Testis (tissue), 3 donors: Measurements from ENCODE around the gene SLC6A18. TPM values are rescaled to one million over a fixed set of nuclear protein-coding genes. Genes with fewer than 3 reads are reported as not detected.

ENCODE experiments used
- DNase-seq: peaks from one replicate; pipeline ENCODE4 v3.0.0-alpha.2; 2019
- H3K27ac ChIP-seq, 2 donors: fragments of 200-600 bp; sonication (generic); one replicate each; pipeline ENCODE4 v1.5.1; 2019
- H3K27me3 ChIP-seq: fragments of 200-600 bp; sonication (generic); one replicate; pipeline ENCODE4 v1.5.1; 2019
- H3K36me3 ChIP-seq: fragments of 200-600 bp; sonication (generic); one replicate; pipeline ENCODE4 v1.5.1; 2017; ENCODE audit warnings: low read depth; ENCODE audit errors: missing control alignments
- H3K4me1 ChIP-seq: fragments of 200-600 bp; sonication (generic); one replicate; pipeline ENCODE4 v1.5.1; 2019
- H3K4me3 ChIP-seq, 2 donors: fragments of 200-600 bp; sonication (generic); one replicate each; pipeline ENCODE4 v1.5.1; 2017 to 2019
- H3K9me3 ChIP-seq: fragments of 200-600 bp; sonication (generic); one replicate; pipeline ENCODE4 v1.5.1; 2017
- POLR2A ChIP-seq: fragments of 450-650 bp; IDR thresholded peaks from one replicate; pipeline ENCODE4 v1.6.1; 2017; ENCODE audit warnings: antibody characterized with exemption, mild to moderate bottlenecking, moderate library complexity
- WGBS, 2 donors: methylation state at CpG; one replicate each; pipeline ENCODE4 v1.1.5; 2018; 5-methylcytosine and 5-hydroxymethylcytosine counted together
- intact Hi-C: fragments of 100-400 bp; cut with DNase I; formaldehyde crosslinking; loops from one replicate; pipeline ENCODE4 v1.15.1; 2023; ENCODE audit warnings: low total_unique reads
- polyA plus RNA-seq: library from polyadenylated mRNA; stranded (reverse); fragments of 350-450 nt; fragmentation: Illumina TruSeq; extraction: RNeasy Lipid Tissue Mini Kit (QIAGEN cat#74804); gene quantifications from one replicate; pipeline ENCODE4 v1.2.3, GENCODE V29; 2014; ENCODE audit warnings: low read depth, low replicate concordance; ENCODE audit not compliant: insufficient read depth
- total RNA-seq, 2 donors: library from RNA; depleted of rRNA; stranded (reverse); fragments of >200 nt; gene quantifications; one replicate each; pipeline ENCODE4 v1.2.3, GENCODE V29; 2016
- TF ChIP-seq, protein P1 (sequence below), 3 experiments: fragments of 450-650 bp in 2 of 3; fragments of 200-600 bp in 1 of 3; sonication (generic) in 1 of 3; IDR thresholded peaks; one replicate each; pipeline ENCODE4 v1.5.1; 2016 to 2019; ENCODE audit warnings: antibody characterized with exemption in 3 of 3, mild to moderate bottlenecking in 2 of 3, moderate library complexity in 1 of 3

SLC6A18 gene
- total and polyA plus RNA-seq, 3 donors from 2014 or later = 0.24 TPM; not detected in 2

DNA sequence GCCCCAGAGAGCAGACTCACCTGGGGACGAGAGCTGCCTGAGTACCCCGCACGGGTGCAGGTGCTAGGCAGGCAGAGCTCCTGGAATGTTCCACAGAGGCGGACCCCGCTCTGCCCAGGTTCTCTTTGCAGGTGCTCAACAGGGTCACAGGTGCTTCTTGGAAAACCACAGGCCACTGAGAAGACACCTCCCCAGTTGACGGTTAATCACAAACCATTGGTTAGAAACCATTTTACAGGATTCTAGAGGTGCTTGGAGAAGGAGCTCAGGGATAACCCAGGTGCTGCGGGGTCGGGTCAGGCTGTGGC is 41.1 kb upstream of the SLC6A18 start:
- H3K4me3 ChIP-seq = no peak overlapping the region
- H3K4me1 ChIP-seq = peaks cover 47% of the 10 kb centered on the region
- DNase-seq = peak; percentile 11
- H3K27ac ChIP-seq = peak overlapping the region; percentile 19 to 59
- H3K27me3 ChIP-seq = no peaks in the 10 kb centered on the region
- no peaks in the 10 kb centered on the region for H3K9me3 ChIP-seq
- intact Hi-C loops = no loop called here
- no peaks in the 10 kb centered on the region for H3K36me3 ChIP-seq
- 83 to 85% methylated on average over 4 to 8 of the region's 8 CpGs for WGBS, 2 donors
- TF ChIP-seq, protein P1, sequence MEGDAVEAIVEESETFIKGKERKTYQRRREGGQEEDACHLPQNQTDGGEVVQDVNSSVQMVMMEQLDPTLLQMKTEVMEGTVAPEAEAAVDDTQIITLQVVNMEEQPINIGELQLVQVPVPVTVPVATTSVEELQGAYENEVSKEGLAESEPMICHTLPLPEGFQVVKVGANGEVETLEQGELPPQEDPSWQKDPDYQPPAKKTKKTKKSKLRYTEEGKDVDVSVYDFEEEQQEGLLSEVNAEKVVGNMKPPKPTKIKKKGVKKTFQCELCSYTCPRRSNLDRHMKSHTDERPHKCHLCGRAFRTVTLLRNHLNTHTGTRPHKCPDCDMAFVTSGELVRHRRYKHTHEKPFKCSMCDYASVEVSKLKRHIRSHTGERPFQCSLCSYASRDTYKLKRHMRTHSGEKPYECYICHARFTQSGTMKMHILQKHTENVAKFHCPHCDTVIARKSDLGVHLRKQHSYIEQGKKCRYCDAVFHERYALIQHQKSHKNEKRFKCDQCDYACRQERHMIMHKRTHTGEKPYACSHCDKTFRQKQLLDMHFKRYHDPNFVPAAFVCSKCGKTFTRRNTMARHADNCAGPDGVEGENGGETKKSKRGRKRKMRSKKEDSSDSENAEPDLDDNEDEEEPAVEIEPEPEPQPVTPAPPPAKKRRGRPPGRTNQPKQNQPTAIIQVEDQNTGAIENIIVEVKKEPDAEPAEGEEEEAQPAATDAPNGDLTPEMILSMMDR (IDR thresholded peaks at IDR 0.05) = no peak
- no peak for TF ChIP-seq POLR2A

GRCh38 chr5:1184481-1184880 is 40.7 kb upstream of the SLC6A18 start:
- H3K4me3 ChIP-seq = no peak overlapping the region
- H3K27ac ChIP-seq = peak overlapping the region; percentile 50 to 59
- H3K9me3 ChIP-seq = no peaks in the 10 kb centered on the region
- peaks cover 47% of the 10 kb centered on the region for H3K4me1 ChIP-seq
- 83% methylated on average over 7 of the region's 7 CpGs; no CpG with 5 or more reads in 1 of the 2 donors for WGBS, 2 donors
- no peaks in the 10 kb centered on the region for H3K27me3 ChIP-seq
- no peaks in the 10 kb centered on the region for H3K36me3 ChIP-seq
- no peak for DNase-seq
- intact Hi-C loops = no loop called here
- no peak for TF ChIP-seq POLR2A
- TF ChIP-seq, protein P1 (IDR thresholded peaks at IDR 0.05) = no peak

DNA sequence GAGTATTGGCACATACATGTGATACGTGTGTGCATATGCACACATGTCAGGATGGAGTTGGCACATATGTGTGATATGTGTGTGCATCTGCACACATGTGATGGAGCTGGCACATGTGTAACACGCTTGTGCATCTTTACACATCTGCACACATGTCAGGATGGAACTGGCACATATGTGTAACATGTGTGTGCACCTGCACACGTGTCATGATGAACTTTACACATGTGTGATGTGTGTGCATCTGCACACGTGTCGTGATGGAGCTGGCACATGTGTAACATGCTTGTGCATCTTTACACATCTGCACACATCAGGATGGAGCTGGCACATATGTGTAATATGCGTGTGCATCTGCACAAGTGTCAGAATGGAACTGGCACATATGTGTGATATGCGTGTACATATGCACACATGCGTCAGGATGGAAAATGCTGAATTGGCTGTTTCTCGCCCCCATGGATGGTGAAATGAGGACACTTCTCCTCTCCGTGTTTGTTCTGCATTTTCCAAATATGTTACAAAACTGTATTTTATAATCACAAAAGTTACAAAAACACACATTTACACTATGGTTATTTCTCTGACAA is 40.0 kb upstream of the SLC6A18 start:
- 78 to 88% methylated on average over 10 of the region's 10 CpGs for WGBS, 2 donors
- Histone ChIP-seq H3K9me3 (no peaks in the 10 kb centered on the region), H3K4me3 (no peak overlapping the region), H3K27me3 (no peaks in the 10 kb centered on the region), H3K4me1 (peaks cover 47% of the 10 kb centered on the region), H3K36me3 (no peaks in the 10 kb centered on the region), H3K27ac (peak overlapping the region in 1 of 2 donors; percentile 59)
- intact Hi-C loops = no loop called here
- TF ChIP-seq, protein P1 (IDR thresholded peaks at IDR 0.05) = no peak
- no peak for TF ChIP-seq POLR2A
- peak; percentile 9 for DNase-seq

GRCh38 chr5:1185629-1186350 is 39.4 kb upstream of the SLC6A18 start:
- DNase-seq = peak; percentile 42
- peak overlapping the region in 1 of 2 donors; percentile 11 for H3K27ac ChIP-seq
- H3K9me3 ChIP-seq = no peaks in the 10 kb centered on the region
- intact Hi-C loops = no loop called here
- no peak overlapping the region for H3K4me3 ChIP-seq
- TF ChIP-seq, protein P1 (IDR thresholded peaks at IDR 0.05) = no peak
- TF ChIP-seq POLR2A = no peak
- no peaks in the 10 kb centered on the region for H3K27me3 ChIP-seq
- 62 to 66% methylated on average over 7 to 12 of the region's 12 CpGs for WGBS, 2 donors
- peaks cover 47% of the 10 kb centered on the region for H3K4me1 ChIP-seq
- H3K36me3 ChIP-seq = no peaks in the 10 kb centered on the region
